Breast epithelium (tissue), 4 donors: ENCODE data around the gene CCNJL. TPM values are rescaled to one million over a fixed set of nuclear protein-coding genes. Genes with fewer than 3 reads are reported as not detected.
A peak's percentile ranks its signal among the peaks of the same experiment; 100 is the strongest.

Source experiments
- DNase-seq, 2 donors: peaks; one replicate each; pipeline ENCODE4 v3.0.0-alpha.2; 2019; ENCODE audit warnings: low spot score in 2 of 2
- H3K27ac ChIP-seq, 2 donors: fragments of 200-600 bp; sonication (generic) in 1 of 2; one replicate each; pipeline ENCODE4 v1.5.1; 2016 to 2019; ENCODE audit warnings: mild to moderate bottlenecking in 1 of 2
- H3K27me3 ChIP-seq, 2 donors: fragments of 200-600 bp; sonication (generic) in 1 of 2; one replicate each; pipeline versions ENCODE4 v1.5.1 to v1.6.0; 2017 to 2019; ENCODE audit warnings: control low read depth in 1 of 2, mild to moderate bottlenecking in 1 of 2
- H3K36me3 ChIP-seq: fragments of 200-600 bp; one replicate; pipeline ENCODE4 v1.5.1; 2019
- H3K4me1 ChIP-seq, 2 donors: fragments of 200-600 bp; sonication (generic); one replicate each; pipeline ENCODE4 v1.5.1; 2016 to 2019; ENCODE audit warnings: control low read depth in 1 of 2
- H3K4me3 ChIP-seq, 3 donors: fragments of 200-600 bp; sonication (generic); 1 replicate in 2 of 3; 2 replicates in 1 of 3; pipeline ENCODE4 v1.5.1; 2016 to 2019; ENCODE audit warnings: mild to moderate bottlenecking in 3 of 3, moderate library complexity in 2 of 3
- H3K9me3 ChIP-seq, 2 donors: fragments of 200-600 bp; sonication (generic) in 1 of 2; one replicate each; pipeline ENCODE4 v1.5.1; 2016 to 2019; ENCODE audit warnings: control low read depth in 1 of 2
- POLR2A ChIP-seq: fragments of 450-650 bp; IDR thresholded peaks from one replicate; pipeline ENCODE4 v1.6.1; 2016; ENCODE audit warnings: antibody characterized with exemption, mild to moderate bottlenecking, moderate library complexity
- POLR2AphosphoS5 ChIP-seq, 3 donors: sonication (generic); formaldehyde crosslinking; IDR thresholded peaks; one replicate each; pipeline ENCODE4 v1.6.1; 2017; ENCODE audit warnings: antibody characterized with exemption in 3 of 3
- intact Hi-C: fragments of 100-400 bp; cut with DNase I; formaldehyde crosslinking; loops from one replicate; pipeline ENCODE4 v1.15.1; 2023; ENCODE audit warnings: low total_unique reads
- total RNA-seq, 3 donors: library from RNA; depleted of rRNA; stranded (reverse); fragments of >200 nt; gene quantifications; one replicate each; pipeline ENCODE4 v1.1.0, GENCODE V29; 2016
- TF ChIP-seq, protein P1 (sequence below), 3 donors: fragments of 450-650 bp; IDR thresholded peaks; one replicate each; pipeline ENCODE4 v1.5.1; 2016 to 2017; ENCODE audit warnings: antibody characterized with exemption in 3 of 3, mild to moderate bottlenecking in 3 of 3, moderate library complexity in 3 of 3

Gene CCNJL
- total RNA-seq, 3 donors from 2014 or later, result 0.32 to 4.2 (median 3.6) TPM

DNA sequence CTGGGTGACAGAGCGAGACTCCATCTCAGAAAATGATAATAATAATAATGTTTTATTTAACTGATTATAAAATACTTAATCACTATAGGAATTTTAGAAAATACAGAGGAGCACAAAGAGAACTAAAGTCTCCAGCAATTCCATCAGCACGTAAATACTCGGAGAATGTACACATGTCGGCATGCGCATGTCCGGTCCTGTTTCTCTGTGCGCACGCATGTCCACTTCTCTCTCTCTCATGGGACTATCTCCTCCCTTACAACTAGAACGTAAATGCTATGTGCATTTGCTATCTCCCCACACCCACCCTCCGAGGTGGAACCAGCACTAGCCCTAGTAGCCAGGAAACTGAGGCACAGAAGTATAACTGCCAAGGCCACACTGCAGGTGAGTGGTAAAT is 19.0 kb downstream of the CCNJL start:
- Histone ChIP-seq H3K36me3 (no peaks in the 10 kb centered on the region), H3K27ac (peak overlapping the region; percentile 86 to 90), H3K27me3 (no peaks in the 10 kb centered on the region), H3K4me1 (no peaks in the 10 kb centered on the region), H3K4me3 (no peak overlapping the region), H3K9me3 (no peaks in the 10 kb centered on the region)
- intact Hi-C loops, result no loop called here
- no peak for DNase-seq
- no peak for TF ChIP-seq POLR2A
- TF ChIP-seq POLR2AphosphoS5 (IDR thresholded peaks at IDR 0.05), result no peak
- TF ChIP-seq, protein P1, sequence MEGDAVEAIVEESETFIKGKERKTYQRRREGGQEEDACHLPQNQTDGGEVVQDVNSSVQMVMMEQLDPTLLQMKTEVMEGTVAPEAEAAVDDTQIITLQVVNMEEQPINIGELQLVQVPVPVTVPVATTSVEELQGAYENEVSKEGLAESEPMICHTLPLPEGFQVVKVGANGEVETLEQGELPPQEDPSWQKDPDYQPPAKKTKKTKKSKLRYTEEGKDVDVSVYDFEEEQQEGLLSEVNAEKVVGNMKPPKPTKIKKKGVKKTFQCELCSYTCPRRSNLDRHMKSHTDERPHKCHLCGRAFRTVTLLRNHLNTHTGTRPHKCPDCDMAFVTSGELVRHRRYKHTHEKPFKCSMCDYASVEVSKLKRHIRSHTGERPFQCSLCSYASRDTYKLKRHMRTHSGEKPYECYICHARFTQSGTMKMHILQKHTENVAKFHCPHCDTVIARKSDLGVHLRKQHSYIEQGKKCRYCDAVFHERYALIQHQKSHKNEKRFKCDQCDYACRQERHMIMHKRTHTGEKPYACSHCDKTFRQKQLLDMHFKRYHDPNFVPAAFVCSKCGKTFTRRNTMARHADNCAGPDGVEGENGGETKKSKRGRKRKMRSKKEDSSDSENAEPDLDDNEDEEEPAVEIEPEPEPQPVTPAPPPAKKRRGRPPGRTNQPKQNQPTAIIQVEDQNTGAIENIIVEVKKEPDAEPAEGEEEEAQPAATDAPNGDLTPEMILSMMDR (IDR thresholded peaks at IDR 0.05), result no peak

DNA sequence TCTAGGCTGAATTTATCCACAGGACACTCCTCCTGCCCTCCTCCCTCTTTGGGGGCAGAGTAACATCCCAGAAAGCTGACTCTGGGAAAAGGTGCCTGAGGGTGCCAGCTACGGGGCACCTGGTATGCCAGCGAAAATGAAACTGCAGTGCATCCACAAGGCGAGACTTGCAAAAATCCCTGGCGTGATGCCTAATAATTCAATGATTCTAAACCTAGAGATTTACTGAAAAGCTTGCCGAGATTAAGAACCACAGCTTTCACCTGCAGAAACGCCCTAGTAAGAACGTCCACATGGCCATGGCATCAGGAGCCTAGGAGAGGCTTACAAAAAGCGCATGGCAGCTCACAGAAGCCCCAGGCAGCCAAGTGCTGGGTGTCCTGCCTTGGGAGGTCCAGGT is 20.9 kb downstream of the CCNJL start:
- TF ChIP-seq POLR2A (no peak), POLR2AphosphoS5 (IDR thresholded peaks at IDR 0.05) (no peak)
- TF ChIP-seq, protein P1 (IDR thresholded peaks at IDR 0.05), result no peak
- intact Hi-C loops, result no loop called here
- Histone ChIP-seq H3K27me3 (no peaks in the 10 kb centered on the region), H3K36me3 (no peaks in the 10 kb centered on the region), H3K4me3 (no peak overlapping the region), H3K27ac (peak overlapping the region; percentile 14 to 29), H3K4me1 (peaks cover 9 to 10% of the 10 kb centered on the region in 2 donors), H3K9me3 (no peaks in the 10 kb centered on the region)
- peak; percentile 7 to 52 for DNase-seq

DNA sequence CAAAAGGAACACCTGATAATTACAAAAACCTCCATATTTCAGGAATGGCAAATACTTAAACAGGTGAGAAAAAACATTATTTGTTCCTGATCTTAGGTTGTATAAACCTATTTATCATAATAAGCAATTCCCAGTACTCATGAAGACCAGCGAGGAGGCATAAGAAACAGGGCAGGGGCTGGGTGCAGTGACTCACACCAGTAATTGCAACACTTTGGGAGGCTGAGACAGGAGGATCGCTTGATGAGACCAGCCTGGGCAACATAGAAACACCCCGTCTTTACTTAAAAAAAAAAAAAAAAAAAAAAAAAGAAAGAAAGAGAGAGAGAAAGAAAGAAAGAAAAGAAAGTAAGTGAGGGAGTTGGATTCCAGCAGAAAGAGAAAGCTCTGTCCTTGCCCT is 21.6 kb downstream of the CCNJL start:
- TF ChIP-seq POLR2A, result no peak
- TF ChIP-seq, protein P1 (IDR thresholded peaks at IDR 0.05), result no peak
- no peak for TF ChIP-seq POLR2AphosphoS5 (IDR thresholded peaks at IDR 0.05)
- DNase-seq, result no peak
- intact Hi-C loops, result no loop called here
- Histone ChIP-seq H3K36me3 (no peaks in the 10 kb centered on the region), H3K9me3 (no peaks in the 10 kb centered on the region), H3K27me3 (no peaks in the 10 kb centered on the region), H3K4me3 (no peak overlapping the region), H3K4me1 (peaks cover 9 to 10% of the 10 kb centered on the region in 2 donors), H3K27ac (peak overlapping the region in 1 of 2 donors; percentile 29)

DNA sequence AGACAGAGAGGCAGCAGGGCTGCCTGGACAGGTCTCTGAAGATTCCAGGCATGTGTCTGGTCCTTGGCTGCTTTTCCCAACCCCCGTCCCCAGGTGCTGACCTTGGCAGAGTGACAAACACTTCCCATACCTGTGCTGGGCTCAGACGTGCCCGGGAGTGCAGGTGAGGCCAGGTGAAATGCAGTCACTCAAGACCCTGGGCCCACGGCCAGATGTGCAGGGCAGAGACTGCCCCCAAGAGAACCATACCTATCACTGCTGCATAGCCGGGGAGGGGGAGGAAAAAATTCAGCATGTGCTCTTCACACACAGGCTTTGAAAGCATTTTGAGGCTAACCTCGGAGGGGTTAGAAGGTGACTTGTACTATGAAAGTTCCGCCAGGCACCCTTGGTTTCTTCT is 22.6 kb downstream of the CCNJL start:
- TF ChIP-seq POLR2A, result no peak
- intact Hi-C loops, result no loop called here
- H3K27me3 ChIP-seq, result no peaks in the 10 kb centered on the region
- peak; percentile 47 to 68 for DNase-seq
- H3K9me3 ChIP-seq, result no peaks in the 10 kb centered on the region
- peak overlapping the region in 1 of 3 donors; percentile 11 for H3K4me3 ChIP-seq
- H3K36me3 ChIP-seq, result no peaks in the 10 kb centered on the region
- H3K4me1 ChIP-seq, result peaks cover 9 to 10% of the 10 kb centered on the region in 2 donors
- H3K27ac ChIP-seq, result peak overlapping the region; percentile 74 to 87

DNA sequence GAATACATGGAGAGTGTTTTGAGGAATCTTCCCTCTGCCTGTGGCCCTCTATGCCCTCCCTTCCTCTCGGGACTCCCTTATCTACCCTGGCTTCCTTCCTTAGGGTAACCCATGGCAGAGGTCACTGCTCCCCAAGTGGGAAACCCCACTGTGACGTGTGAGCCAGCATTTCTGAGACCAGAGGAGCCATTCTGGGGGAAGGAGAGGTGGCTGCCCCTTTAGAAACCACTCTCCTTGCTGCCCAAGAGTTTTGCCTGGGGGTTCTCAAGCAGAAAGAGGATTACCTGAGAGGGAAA is 23.1 kb downstream of the CCNJL start:
- H3K9me3 ChIP-seq, result no peaks in the 10 kb centered on the region
- H3K4me1 ChIP-seq, result peaks cover 9 to 10% of the 10 kb centered on the region in 2 donors
- TF ChIP-seq, protein P1 (IDR thresholded peaks at IDR 0.05), result no peak
- TF ChIP-seq POLR2AphosphoS5 (IDR thresholded peaks at IDR 0.05) (no peak), POLR2A (no peak)
- intact Hi-C loops, result no loop called here
- peak overlapping the region; percentile 74 to 87 for H3K27ac ChIP-seq
- DNase-seq, result no peak
- H3K4me3 ChIP-seq, result peak overlapping the region in 1 of 3 donors; percentile 11
- no peaks in the 10 kb centered on the region for H3K27me3 ChIP-seq
- no peaks in the 10 kb centered on the region for H3K36me3 ChIP-seq
